SK-N-SH treated with all-trans-retinoic acid at 6 μM for 48 hours (cell line): ENCODE results near the gene SLC24A4.

Source experiments
- BACH2 ChIP-seq: fragments of 250-450 bp; sonication (Bioruptor Pico); IDR thresholded peaks from 2 replicates; pipeline ENCODE4 v1.9.0; 2021; ENCODE audit warnings: mild to moderate bottlenecking, borderline replicate concordance
- OSR1 ChIP-seq: fragments of 250-450 bp; sonication (Bioruptor Pico); IDR thresholded peaks from 2 replicates; pipeline ENCODE4 v1.8.0; 2022; ENCODE audit warnings: moderate library complexity, mild to moderate bottlenecking, inconsistent platforms
- PATZ1 ChIP-seq: fragments of 250-450 bp; sonication (Bioruptor Pico); IDR thresholded peaks from 2 replicates; pipeline ENCODE4 v1.8.0; 2020; ENCODE audit warnings: mild to moderate bottlenecking, moderate library complexity, borderline replicate concordance
- PPARA ChIP-seq: fragments of 250-450 bp; sonication (Bioruptor Pico); IDR thresholded peaks from 2 replicates; pipeline ENCODE4 v1.5.0; 2020; ENCODE audit warnings: mild to moderate bottlenecking, borderline replicate concordance
- RARB ChIP-seq: fragments of 250-450 bp; sonication (Bioruptor Pico); IDR thresholded peaks from 2 replicates; pipeline ENCODE4 v1.8.0; 2021; ENCODE audit warnings: mild to moderate bottlenecking, moderate library complexity
- ZFP3 ChIP-seq: fragments of 250-450 bp; sonication (Bioruptor Pico); IDR thresholded peaks from 2 replicates; pipeline ENCODE4 v1.5.0; 2020; ENCODE audit warnings: mild to moderate bottlenecking, moderate library complexity
- ZFP30 ChIP-seq: fragments of 450-650 bp; formaldehyde crosslinking; IDR thresholded peaks from 2 replicates; pipeline ENCODE4 v1.5.0; 2022; ENCODE audit warnings: mild to moderate bottlenecking, moderate library complexity
- ZNF70 ChIP-seq: fragments of 450-650 bp; formaldehyde crosslinking; IDR thresholded peaks from 2 replicates; pipeline ENCODE4 v1.5.0; 2020; ENCODE audit warnings: mild to moderate bottlenecking, moderate library complexity
- ZNF8 ChIP-seq: fragments of 450-650 bp; formaldehyde crosslinking; IDR thresholded peaks from 2 replicates; pipeline ENCODE4 v1.5.0; 2020; ENCODE audit warnings: mild to moderate bottlenecking, moderate library complexity
- TF ChIP-seq, protein P1 (sequence below): fragments of 250-450 bp; sonication (Bioruptor Pico); IDR thresholded peaks from 2 replicates; pipeline ENCODE4 v1.5.1; 2020; ENCODE audit warnings: low read depth, mild to moderate bottlenecking, moderate library complexity
- TF ChIP-seq, protein P2 (sequence below): fragments of 250-450 bp; sonication (Bioruptor Pico); IDR thresholded peaks from 2 replicates; pipeline ENCODE4 v1.8.0; 2021; ENCODE audit warnings: low read depth, mild to moderate bottlenecking, moderate library complexity, borderline replicate concordance

- TF ChIP-seq PPARA (CRISPR knock-in tag) (no peak), ZFP30 (CRISPR knock-in tag) (no peak), ZNF70 (CRISPR knock-in tag) (no peak), PATZ1 (CRISPR knock-in tag) (no peak), RARB (CRISPR knock-in tag) (no peak), ZNF8 (CRISPR knock-in tag) (no peak), OSR1 (CRISPR knock-in tag) (no peak), BACH2 (no peak), ZFP3 (CRISPR knock-in tag) (no peak)
- TF ChIP-seq, protein P1, sequence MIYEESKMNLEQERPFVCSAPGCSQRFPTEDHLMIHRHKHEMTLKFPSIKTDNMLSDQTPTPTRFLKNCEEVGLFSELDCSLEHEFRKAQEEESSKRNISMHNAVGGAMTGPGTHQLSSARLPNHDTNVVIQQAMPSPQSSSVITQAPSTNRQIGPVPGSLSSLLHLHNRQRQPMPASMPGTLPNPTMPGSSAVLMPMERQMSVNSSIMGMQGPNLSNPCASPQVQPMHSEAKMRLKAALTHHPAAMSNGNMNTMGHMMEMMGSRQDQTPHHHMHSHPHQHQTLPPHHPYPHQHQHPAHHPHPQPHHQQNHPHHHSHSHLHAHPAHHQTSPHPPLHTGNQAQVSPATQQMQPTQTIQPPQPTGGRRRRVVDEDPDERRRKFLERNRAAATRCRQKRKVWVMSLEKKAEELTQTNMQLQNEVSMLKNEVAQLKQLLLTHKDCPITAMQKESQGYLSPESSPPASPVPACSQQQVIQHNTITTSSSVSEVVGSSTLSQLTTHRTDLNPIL: no peak
- TF ChIP-seq, protein P2, sequence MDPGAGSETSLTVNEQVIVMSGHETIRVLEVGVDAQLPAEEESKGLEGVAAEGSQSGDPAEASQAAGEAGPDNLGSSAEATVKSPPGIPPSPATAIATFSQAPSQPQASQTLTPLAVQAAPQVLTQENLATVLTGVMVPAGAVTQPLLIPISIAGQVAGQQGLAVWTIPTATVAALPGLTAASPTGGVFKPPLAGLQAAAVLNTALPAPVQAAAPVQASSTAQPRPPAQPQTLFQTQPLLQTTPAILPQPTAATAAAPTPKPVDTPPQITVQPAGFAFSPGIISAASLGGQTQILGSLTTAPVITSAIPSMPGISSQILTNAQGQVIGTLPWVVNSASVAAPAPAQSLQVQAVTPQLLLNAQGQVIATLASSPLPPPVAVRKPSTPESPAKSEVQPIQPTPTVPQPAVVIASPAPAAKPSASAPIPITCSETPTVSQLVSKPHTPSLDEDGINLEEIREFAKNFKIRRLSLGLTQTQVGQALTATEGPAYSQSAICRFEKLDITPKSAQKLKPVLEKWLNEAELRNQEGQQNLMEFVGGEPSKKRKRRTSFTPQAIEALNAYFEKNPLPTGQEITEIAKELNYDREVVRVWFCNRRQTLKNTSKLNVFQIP (CRISPR knock-in tag): no peak
Observed at GRCh38 chr14:92340931-92341330, 18.0 kb downstream of the SLC24A4 start.
